ENCODE measurements around the gene CSNK1A1.
"Not testable (repeated sequence)": the region's sequence is repeated elsewhere in the genome, so short reads cannot be mapped to it uniquely, and the experiment has no call there.

The CSNK1A1 gene

GRCh38 chr5:149521739-149522685 is 29.2 kb downstream of the CSNK1A1 start:
- no peak overlapping the region for H3K4me3 ChIP-seq (replicated peaks; ENCODE audit: low read depth, low read length)
- peaks cover 10% of the 10 kb centered on the region for H3K36me3 ChIP-seq (ENCODE audit: control insufficient read depth, insufficient read depth, low read length)
- no peaks in the 10 kb centered on the region for H3K27me3 ChIP-seq (replicated peaks; ENCODE audit: control insufficient read depth, insufficient read depth, low read length)
- TF ChIP-seq CTCF (IDR thresholded peaks at IDR 0.05; ENCODE audit: insufficient read depth, low read length, poor library complexity, severe bottlenecking) = no peak
- DNase-seq (ENCODE audit: extremely low read depth, insufficient read length) = no peak

GRCh38 chr5:149519601-149520000 is 31.6 kb downstream of the CSNK1A1 start:
- H3K4me3 ChIP-seq (replicated peaks; ENCODE audit: low read depth, low read length) = no peak overlapping the region
- TF ChIP-seq CTCF (IDR thresholded peaks at IDR 0.05; ENCODE audit: insufficient read depth, low read length, poor library complexity, severe bottlenecking) = no peak
- H3K27me3 ChIP-seq (replicated peaks; ENCODE audit: control insufficient read depth, insufficient read depth, low read length) = no peaks in the 10 kb centered on the region
- H3K36me3 ChIP-seq (ENCODE audit: control insufficient read depth, insufficient read depth, low read length) = peaks cover 10% of the 10 kb centered on the region
- DNase-seq (ENCODE audit: extremely low read depth, insufficient read length) = no peak

- DNase-seq (ENCODE audit: extremely low read depth, insufficient read length) = no peak
- Histone ChIP-seq H3K27me3 (replicated peaks; ENCODE audit: control insufficient read depth, insufficient read depth, low read length) (no peaks in the 10 kb centered on the region), H3K36me3 (ENCODE audit: control insufficient read depth, insufficient read depth, low read length) (peaks cover 10% of the 10 kb centered on the region), H3K4me3 (replicated peaks; ENCODE audit: low read depth, low read length) (no peak overlapping the region)
- TF ChIP-seq CTCF (IDR thresholded peaks at IDR 0.05; ENCODE audit: insufficient read depth, low read length, poor library complexity, severe bottlenecking) = no peak
Measured at GRCh38 chr5:149518620-149519019, 32.6 kb downstream of the CSNK1A1 start.

GRCh38 chr5:149517461-149518122 is 33.6 kb downstream of the CSNK1A1 start:
- no peaks in the 10 kb centered on the region for H3K27me3 ChIP-seq (replicated peaks; ENCODE audit: control insufficient read depth, insufficient read depth, low read length)
- H3K4me3 ChIP-seq (replicated peaks; ENCODE audit: low read depth, low read length) = no peak overlapping the region
- peaks cover 8% of the 10 kb centered on the region for H3K36me3 ChIP-seq (ENCODE audit: control insufficient read depth, insufficient read depth, low read length)
- no peak for TF ChIP-seq CTCF (IDR thresholded peaks at IDR 0.05; ENCODE audit: insufficient read depth, low read length, poor library complexity, severe bottlenecking)
- no peak for DNase-seq (ENCODE audit: extremely low read depth, insufficient read length)

- TF ChIP-seq CTCF (IDR thresholded peaks at IDR 0.05; ENCODE audit: insufficient read depth, low read length, poor library complexity, severe bottlenecking) = no peak
- Histone ChIP-seq H3K36me3 (ENCODE audit: control insufficient read depth, insufficient read depth, low read length) (peaks cover 9% of the 10 kb centered on the region), H3K4me3 (replicated peaks; ENCODE audit: low read depth, low read length) (no peak overlapping the region), H3K27me3 (replicated peaks; ENCODE audit: control insufficient read depth, insufficient read depth, low read length) (no peaks in the 10 kb centered on the region)
- no peak for DNase-seq (ENCODE audit: extremely low read depth, insufficient read length)
Measured at GRCh38 chr5:149514512-149514911, 36.7 kb downstream of the CSNK1A1 start.

GRCh38 chr5:149513372-149513947 is 37.8 kb downstream of the CSNK1A1 start:
- not testable (repeated sequence) for H3K27me3 ChIP-seq (replicated peaks; ENCODE audit: control insufficient read depth, insufficient read depth, low read length); DNase-seq (ENCODE audit: extremely low read depth, insufficient read length); H3K4me3 ChIP-seq (replicated peaks; ENCODE audit: low read depth, low read length)
- peaks cover 14% of the 10 kb centered on the region for H3K36me3 ChIP-seq (ENCODE audit: control insufficient read depth, insufficient read depth, low read length)

Data from GM06990 (cell line).